HL-60 (cell line): ENCODE measurements around the gene MKI67.
A peak's percentile ranks its signal among the peaks of the same experiment; 100 is the strongest.

ENCODE experiments used
- DNase-seq, 2 experiments: peaks; one replicate each; pipeline ENCODE4 v3.0.0-alpha.2; 2010 to 2020; ENCODE audit warnings: low read depth in 1 of 2, low spot score in 1 of 2
- H3K27ac ChIP-seq: fragments of 250-450 bp; sonication (Bioruptor Pico); replicated peaks from 2 replicates; pipeline ENCODE4 v1.5.1; 2020; ENCODE audit warnings: mild to moderate bottlenecking, moderate library complexity
- H3K27me3 ChIP-seq: fragments of 250-450 bp; sonication (Bioruptor Pico); 2 replicates; pipeline ENCODE4 v1.5.1; 2021; ENCODE audit warnings: mild to moderate bottlenecking, moderate library complexity; ENCODE audit not compliant: insufficient read depth, poor library complexity, severe bottlenecking
- H3K4me3 ChIP-seq: replicated peaks from 2 replicates; pipeline ENCODE4 v1.5.1; 2011; ENCODE audit warnings: mild to moderate bottlenecking, control low read depth, low read length; ENCODE audit not compliant: insufficient read depth
- GABPA ChIP-seq: IDR thresholded peaks from 2 replicates; pipeline ENCODE4 v1.6.1; 2012; ENCODE audit warnings: low read depth
- POLR2AphosphoS5 ChIP-seq: IDR thresholded peaks from 2 replicates; pipeline ENCODE4 v1.6.1; 2012; ENCODE audit warnings: low read depth
- REST ChIP-seq: IDR thresholded peaks from 2 replicates; pipeline ENCODE4 v1.6.1; 2012; ENCODE audit warnings: low read depth; ENCODE audit not compliant: insufficient replicate concordance
- SPI1 ChIP-seq: IDR thresholded peaks from 2 replicates; pipeline ENCODE4 v1.6.1; 2012; ENCODE audit warnings: low read depth, mild to moderate bottlenecking, borderline replicate concordance
- TF ChIP-seq, protein P1 (sequence below): IDR thresholded peaks from one replicate; pipeline ENCODE4 v1.5.1; 2011; ENCODE audit warnings: low read length, control low read depth, inconsistent platforms; ENCODE audit not compliant: insufficient read depth

Gene MKI67

GRCh38 chr10:128105383-128105782 is 20.8 kb downstream of the MKI67 start:
- TF ChIP-seq POLR2AphosphoS5: no peak
- TF ChIP-seq, protein P1, sequence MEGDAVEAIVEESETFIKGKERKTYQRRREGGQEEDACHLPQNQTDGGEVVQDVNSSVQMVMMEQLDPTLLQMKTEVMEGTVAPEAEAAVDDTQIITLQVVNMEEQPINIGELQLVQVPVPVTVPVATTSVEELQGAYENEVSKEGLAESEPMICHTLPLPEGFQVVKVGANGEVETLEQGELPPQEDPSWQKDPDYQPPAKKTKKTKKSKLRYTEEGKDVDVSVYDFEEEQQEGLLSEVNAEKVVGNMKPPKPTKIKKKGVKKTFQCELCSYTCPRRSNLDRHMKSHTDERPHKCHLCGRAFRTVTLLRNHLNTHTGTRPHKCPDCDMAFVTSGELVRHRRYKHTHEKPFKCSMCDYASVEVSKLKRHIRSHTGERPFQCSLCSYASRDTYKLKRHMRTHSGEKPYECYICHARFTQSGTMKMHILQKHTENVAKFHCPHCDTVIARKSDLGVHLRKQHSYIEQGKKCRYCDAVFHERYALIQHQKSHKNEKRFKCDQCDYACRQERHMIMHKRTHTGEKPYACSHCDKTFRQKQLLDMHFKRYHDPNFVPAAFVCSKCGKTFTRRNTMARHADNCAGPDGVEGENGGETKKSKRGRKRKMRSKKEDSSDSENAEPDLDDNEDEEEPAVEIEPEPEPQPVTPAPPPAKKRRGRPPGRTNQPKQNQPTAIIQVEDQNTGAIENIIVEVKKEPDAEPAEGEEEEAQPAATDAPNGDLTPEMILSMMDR: no peak
- no peak for TF ChIP-seq REST
- no peak for TF ChIP-seq GABPA
- no peak for TF ChIP-seq SPI1
- Histone ChIP-seq H3K4me3 (no peak overlapping the region), H3K27me3 (no peaks in the 10 kb centered on the region), H3K27ac (no peak overlapping the region)
- DNase-seq: no peak

GRCh38 chr10:128103229-128103714 is 23.0 kb downstream of the MKI67 start:
- Histone ChIP-seq H3K27me3 (no peaks in the 10 kb centered on the region), H3K27ac (no peak overlapping the region), H3K4me3 (no peak overlapping the region)
- TF ChIP-seq SPI1 (no peak), POLR2AphosphoS5 (no peak), GABPA (no peak), REST (no peak)
- TF ChIP-seq, protein P1: no peak
- no peak for DNase-seq

GRCh38 chr10:128102480-128103228 is 23.6 kb downstream of the MKI67 start:
- H3K27ac ChIP-seq: no peak overlapping the region
- DNase-seq: peak in 1 of 2 experiments; percentile 59
- no peak for TF ChIP-seq POLR2AphosphoS5
- peak; percentile 70; the same call in 1 of the 2 replicates for TF ChIP-seq SPI1
- TF ChIP-seq REST: no peak
- TF ChIP-seq GABPA: no peak
- H3K27me3 ChIP-seq: no peaks in the 10 kb centered on the region
- no peak overlapping the region for H3K4me3 ChIP-seq
